GM23338 (cell line): ENCODE measurements around the gene MRTFA.

ENCODE experiments used
- CREB1 ChIP-seq: fragments of 250-450 bp; sonication (Bioruptor Pico); IDR thresholded peaks from 2 replicates; pipeline ENCODE4 v1.5.0; 2020; ENCODE audit warnings: low read depth, mild to moderate bottlenecking, moderate library complexity
- CTCF ChIP-seq, 2 experiments: fragments of 200-600 bp in 1 of 2; sonication (generic) in 1 of 2; conservative IDR thresholded peaks; 2 replicates each; pipeline versions ENCODE4 v1.5.1 to v1.6.1; 2016 to 2017; ENCODE audit warnings: antibody characterized with exemption in 2 of 2, low read depth in 2 of 2, mild to moderate bottlenecking in 2 of 2, moderate library complexity in 1 of 2
- EZH2 ChIP-seq: fragments of 200-600 bp; sonication (generic); IDR thresholded peaks from one replicate; pipeline ENCODE4 v1.8.0; 2017; ENCODE audit warnings: antibody characterized with exemption, mild to moderate bottlenecking, low read depth; ENCODE audit not compliant: unreplicated experiment
- EZH2phosphoT487 ChIP-seq: fragments of 200-600 bp; sonication (generic); IDR thresholded peaks from one replicate; pipeline ENCODE4 v1.8.1; 2018; ENCODE audit warnings: antibody characterized with exemption; ENCODE audit not compliant: unreplicated experiment
- JUNB ChIP-seq: IDR thresholded peaks from one replicate; pipeline ENCODE4 v1.6.1; 2016; ENCODE audit warnings: antibody characterized with exemption; ENCODE audit not compliant: unreplicated experiment
- POLR2AphosphoS5 ChIP-seq: IDR thresholded peaks from 2 replicates; pipeline ENCODE4 v1.6.1; 2016; ENCODE audit warnings: antibody characterized with exemption, low read depth
- REST ChIP-seq: IDR thresholded peaks from one replicate; pipeline ENCODE4 v1.6.1; 2018; ENCODE audit warnings: antibody characterized with exemption; ENCODE audit not compliant: unreplicated experiment
- STAT1 ChIP-seq: IDR thresholded peaks from one replicate; pipeline ENCODE4 v1.6.1; 2016; ENCODE audit warnings: antibody characterized with exemption; ENCODE audit not compliant: unreplicated experiment

- TF ChIP-seq CTCF (conservative IDR thresholded peaks at IDR 0.05; ENCODE audit: low read depth in 2 of 2) (no peak), CREB1 (CRISPR knock-in tag) (0 out of 2 replicates have a peak, but pooled peaks have one; percentile 12), POLR2AphosphoS5 (no peak), EZH2 (no peak), JUNB (no peak), EZH2phosphoT487 (no peak), REST (no peak), STAT1 (no peak)
Measured at GRCh38 chr22:40396882-40397281, 239.6 kb downstream of the MRTFA start.
